Measurements from ENCODE around the gene AMY1A. TPM values are rescaled to one million over a fixed set of nuclear protein-coding genes. Genes with fewer than 3 reads are reported as not detected.
"Not testable (repeated sequence)": the region's sequence is repeated elsewhere in the genome, so short reads cannot be mapped to it uniquely, and the experiment has no call there.

Gene AMY1A
- not detected for total RNA-seq

DNA sequence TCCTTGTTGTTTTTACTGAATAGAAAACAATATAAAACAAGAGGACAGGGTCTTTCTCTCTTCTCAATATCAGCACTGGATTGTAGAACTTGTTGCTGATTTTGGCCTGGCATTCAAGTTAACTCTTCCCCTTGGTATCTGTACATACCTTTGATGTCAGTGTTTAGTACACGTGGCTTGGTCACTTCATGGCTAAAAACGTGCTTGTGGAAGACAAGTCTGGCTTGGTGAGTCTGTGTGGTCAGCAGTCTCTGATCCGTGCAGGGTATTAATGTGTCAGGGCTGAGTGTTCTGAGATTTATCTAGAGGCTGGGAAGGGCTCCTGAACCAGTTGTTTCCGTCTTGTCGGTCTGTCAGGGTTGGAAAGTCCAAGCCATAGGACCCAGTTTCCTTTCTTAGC, at the start of gene AMY1A:
Gene AMY1A, plus strand, starts transcription at position 301 of the 400 bp plus-strand sequence. CDS start 571 bp downstream, outside the sequence.
- H3K4me1 ChIP-seq, H3K36me3 ChIP-seq, H3K27me3 ChIP-seq, H3K27ac ChIP-seq, H3K4me3 ChIP-seq, ATAC-seq, H3K9me3 ChIP-seq: not testable (repeated sequence)
- no CpG with 5 or more reads among the region's 5 CpGs for WGBS, 2 donors (ENCODE audit: low coverage in 1 of 2)

DNA sequence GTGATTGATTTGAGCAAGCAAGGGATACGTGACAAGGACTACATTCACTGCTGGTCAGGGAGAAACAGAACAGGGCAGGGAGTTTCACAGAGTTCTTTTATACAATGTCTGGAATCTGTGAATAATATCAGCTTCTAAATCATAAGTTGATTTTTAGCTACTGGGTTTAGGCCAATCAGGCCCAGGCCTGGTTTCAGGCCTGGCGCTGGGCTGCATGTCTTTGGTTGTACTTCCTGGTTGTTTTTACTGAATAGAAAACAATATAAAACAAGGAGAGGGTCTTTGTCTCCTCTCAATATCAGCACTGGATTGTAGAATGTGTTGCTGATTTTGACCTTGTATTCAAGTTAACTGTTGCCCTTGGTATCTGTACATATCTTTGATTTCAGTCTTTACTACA, 39.2 kb upstream of the AMY1A start:
- Histone ChIP-seq H3K27me3 (no peaks in the 10 kb centered on the region), H3K9me3 (no peaks in the 10 kb centered on the region), H3K4me3 (no peak overlapping the region), H3K36me3 (no peaks in the 10 kb centered on the region), H3K27ac (no peak overlapping the region), H3K4me1 (no peaks in the 10 kb centered on the region)
- no peak for ATAC-seq
- WGBS, 2 donors (ENCODE audit: low coverage in 1 of 2) = 70 to 83% methylated on average over 1 to 2 of the region's 2 CpGs
- TF ChIP-seq POLR2A (IDR thresholded peaks at IDR 0.05) (no peak), EP300 (IDR thresholded peaks at IDR 0.05) (no peak), POLR2AphosphoS5 (IDR thresholded peaks at IDR 0.05) (no peak)
- TF ChIP-seq, protein P1, sequence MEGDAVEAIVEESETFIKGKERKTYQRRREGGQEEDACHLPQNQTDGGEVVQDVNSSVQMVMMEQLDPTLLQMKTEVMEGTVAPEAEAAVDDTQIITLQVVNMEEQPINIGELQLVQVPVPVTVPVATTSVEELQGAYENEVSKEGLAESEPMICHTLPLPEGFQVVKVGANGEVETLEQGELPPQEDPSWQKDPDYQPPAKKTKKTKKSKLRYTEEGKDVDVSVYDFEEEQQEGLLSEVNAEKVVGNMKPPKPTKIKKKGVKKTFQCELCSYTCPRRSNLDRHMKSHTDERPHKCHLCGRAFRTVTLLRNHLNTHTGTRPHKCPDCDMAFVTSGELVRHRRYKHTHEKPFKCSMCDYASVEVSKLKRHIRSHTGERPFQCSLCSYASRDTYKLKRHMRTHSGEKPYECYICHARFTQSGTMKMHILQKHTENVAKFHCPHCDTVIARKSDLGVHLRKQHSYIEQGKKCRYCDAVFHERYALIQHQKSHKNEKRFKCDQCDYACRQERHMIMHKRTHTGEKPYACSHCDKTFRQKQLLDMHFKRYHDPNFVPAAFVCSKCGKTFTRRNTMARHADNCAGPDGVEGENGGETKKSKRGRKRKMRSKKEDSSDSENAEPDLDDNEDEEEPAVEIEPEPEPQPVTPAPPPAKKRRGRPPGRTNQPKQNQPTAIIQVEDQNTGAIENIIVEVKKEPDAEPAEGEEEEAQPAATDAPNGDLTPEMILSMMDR (IDR thresholded peaks at IDR 0.05) = no peak

DNA sequence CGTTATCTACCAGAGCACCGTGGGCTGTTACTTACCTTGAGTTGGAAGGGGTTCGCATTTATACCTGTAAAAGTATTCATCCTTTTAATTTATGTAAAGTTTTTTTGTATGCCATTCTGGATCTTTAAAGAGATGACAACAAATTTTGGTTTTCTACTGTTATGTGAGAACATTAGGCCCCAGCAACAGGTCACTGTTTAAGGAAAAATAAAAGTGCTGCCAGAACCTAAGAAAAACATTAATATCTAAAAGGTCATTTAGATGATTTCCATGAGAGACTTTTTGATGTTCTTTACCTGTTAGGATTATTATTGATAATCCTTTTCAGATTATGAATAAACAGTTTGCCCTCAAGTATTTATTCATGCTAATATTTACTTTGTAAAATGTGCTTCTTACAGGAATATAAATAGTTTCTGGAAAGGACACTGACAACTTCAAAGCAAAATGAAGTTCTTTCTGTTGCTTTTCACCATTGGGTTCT, 38.5 kb upstream of the AMY1A start, which contains the start of gene AMY2A:
Gene AMY2A, plus strand, starts transcription at position 434 of the 484 bp plus-strand sequence. Its CDS starts 14 bp downstream, at position 448.
- H3K4me3 ChIP-seq, H3K27ac ChIP-seq, ATAC-seq, H3K9me3 ChIP-seq, H3K4me1 ChIP-seq, H3K27me3 ChIP-seq, H3K36me3 ChIP-seq: not testable (repeated sequence)
- WGBS, 2 donors (ENCODE audit: low coverage in 1 of 2) = 94% methylated on average over 3 of the region's 3 CpGs; no CpG with 5 or more reads in 1 of the 2 donors

DNA sequence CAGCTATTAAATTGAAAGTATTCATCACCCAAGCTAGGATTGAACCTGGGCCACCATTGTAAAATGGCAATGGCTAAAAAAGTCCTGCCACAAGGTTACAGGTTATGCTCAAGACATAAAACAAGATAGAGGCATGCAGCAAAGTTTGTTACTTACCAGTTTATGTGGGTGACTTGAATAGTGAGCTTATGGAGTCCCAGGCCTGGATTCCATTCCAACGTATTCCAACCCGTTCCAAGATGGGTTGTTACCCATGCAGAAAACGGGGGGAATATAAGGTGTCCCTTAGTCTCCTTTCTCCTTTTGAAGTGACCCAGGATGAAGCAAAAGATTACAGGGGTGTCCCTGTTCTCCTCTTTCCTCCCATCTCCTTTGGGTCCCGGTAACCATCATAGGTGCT, 28.1 kb upstream of the AMY1A start:
- not testable (repeated sequence) for H3K36me3 ChIP-seq, H3K27ac ChIP-seq, H3K4me1 ChIP-seq, H3K9me3 ChIP-seq, H3K27me3 ChIP-seq, H3K4me3 ChIP-seq, ATAC-seq
- 76% methylated on average over 3 of the region's 4 CpGs; no CpG with 5 or more reads in 1 of the 2 donors for WGBS, 2 donors (ENCODE audit: low coverage in 1 of 2)

DNA sequence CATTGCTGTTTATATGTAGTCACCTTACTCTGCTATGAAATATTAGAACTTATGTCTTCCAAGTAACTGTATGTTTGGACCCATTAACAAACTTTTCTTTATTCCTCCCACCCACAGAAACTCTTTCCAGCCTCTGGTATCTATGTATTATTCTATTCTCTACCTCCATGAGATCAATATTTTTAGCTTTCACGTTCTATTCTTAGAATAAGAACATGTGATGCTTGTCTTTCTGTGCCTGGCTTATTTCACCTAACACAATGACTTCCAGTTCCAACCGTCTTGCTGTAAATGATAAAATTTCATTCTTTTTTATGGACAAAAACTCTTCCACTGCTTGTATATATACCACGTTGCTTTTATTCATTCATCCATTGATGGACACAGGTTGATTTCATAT, 14.4 kb upstream of the AMY1A start:
- H3K9me3 ChIP-seq, ATAC-seq, H3K4me3 ChIP-seq, H3K27ac ChIP-seq, H3K36me3 ChIP-seq, H3K27me3 ChIP-seq, H3K4me1 ChIP-seq: not testable (repeated sequence)
- WGBS, 2 donors (ENCODE audit: low coverage in 1 of 2) = no CpG with 5 or more reads among the region's 3 CpGs

DNA sequence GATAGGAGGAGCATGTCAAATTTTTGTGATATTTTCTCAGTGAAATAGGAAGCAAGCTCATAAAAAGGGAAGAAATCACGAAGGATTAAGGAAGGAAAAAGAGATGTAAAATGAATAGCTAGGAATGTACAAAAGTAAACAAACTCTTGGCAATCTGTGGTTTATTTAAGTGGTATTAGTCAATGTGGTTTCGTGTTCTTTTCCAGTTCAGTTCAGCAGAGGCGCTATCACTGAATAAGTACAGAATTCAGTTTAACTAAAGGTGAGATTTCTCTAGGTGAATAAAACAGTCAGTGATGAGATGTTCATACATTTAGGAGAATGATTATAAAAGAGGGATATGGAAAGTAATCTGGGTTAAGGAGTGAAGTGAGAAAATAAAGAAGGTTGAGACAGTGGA, 11.7 kb upstream of the AMY1A start:
- H3K4me3 ChIP-seq, H3K9me3 ChIP-seq, H3K27me3 ChIP-seq, ATAC-seq, H3K4me1 ChIP-seq, H3K36me3 ChIP-seq, H3K27ac ChIP-seq: not testable (repeated sequence)
- no CpG with 5 or more reads among the region's 3 CpGs for WGBS, 2 donors (ENCODE audit: low coverage in 1 of 2)

DNA sequence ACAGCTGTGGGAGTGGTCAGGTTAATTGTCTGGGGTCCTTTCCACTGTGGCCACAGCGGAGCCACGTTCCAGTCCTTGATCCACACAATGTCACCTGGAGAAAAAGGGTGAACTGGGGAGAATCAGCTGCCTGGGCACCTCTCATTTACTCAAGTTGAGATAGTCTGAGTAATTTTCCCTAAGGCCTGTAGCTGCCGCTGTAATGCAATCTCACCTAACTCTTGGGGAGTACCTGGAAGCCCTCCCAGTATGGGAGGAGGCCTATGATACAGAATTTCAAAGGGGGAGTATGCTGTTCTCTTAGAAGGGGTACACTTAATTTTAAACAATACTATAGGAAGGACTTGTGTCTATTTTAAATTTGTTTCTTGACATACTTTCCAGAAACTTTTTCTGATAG, 5.3 kb upstream of the AMY1A start:
- WGBS, 2 donors (ENCODE audit: low coverage in 1 of 2) = no CpG with 5 or more reads among the region's 3 CpGs
- H3K27ac ChIP-seq, H3K9me3 ChIP-seq, H3K27me3 ChIP-seq, ATAC-seq, H3K36me3 ChIP-seq, H3K4me3 ChIP-seq, H3K4me1 ChIP-seq: not testable (repeated sequence)

DNA sequence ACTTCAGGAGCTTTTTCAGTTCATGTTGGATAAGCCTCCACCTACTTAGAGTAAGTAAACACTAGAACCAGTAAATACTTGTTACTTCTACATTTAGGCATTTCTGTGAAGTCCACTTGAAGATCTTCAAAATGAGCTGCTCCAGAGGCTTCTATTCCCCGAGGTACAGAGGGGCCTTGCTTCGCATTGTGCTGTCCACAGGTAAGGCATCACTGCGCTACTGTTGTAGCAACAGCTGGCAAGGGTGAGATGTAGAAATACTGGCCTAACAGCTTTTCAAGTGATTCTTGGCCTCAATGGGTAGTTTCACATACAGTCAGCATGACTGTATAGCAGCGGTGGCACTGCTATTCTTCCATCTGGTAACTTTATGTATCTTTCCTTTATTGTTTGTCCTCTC, 4.7 kb upstream of the AMY1A start:
- H3K27me3 ChIP-seq, ATAC-seq, H3K36me3 ChIP-seq, H3K27ac ChIP-seq, H3K4me1 ChIP-seq, H3K9me3 ChIP-seq, H3K4me3 ChIP-seq: not testable (repeated sequence)
- WGBS, 2 donors (ENCODE audit: low coverage in 1 of 2) = no CpG with 5 or more reads among the region's 4 CpGs

DNA sequence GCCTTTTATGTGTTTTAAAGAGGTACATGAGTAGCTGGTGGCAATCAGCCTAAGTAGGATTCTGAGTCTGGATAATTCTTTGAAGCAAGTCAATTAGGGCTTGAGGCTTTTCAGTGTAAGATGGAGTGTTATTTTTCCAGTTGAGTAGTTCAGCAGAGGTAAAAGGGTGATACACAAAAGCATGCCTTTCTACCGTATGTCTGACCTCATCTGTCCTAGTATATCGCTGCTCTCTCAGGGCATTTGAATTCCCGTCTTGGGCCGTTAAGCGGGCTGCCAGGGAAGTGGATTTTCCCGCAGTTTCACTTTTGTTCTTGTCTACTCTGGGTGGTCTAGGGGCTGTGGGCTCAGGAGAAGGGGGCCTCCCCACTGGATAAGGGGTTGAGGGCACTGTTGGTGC, 1.4 kb upstream of the AMY1A start:
- H3K27me3 ChIP-seq, ATAC-seq, H3K36me3 ChIP-seq, H3K27ac ChIP-seq, H3K9me3 ChIP-seq, H3K4me3 ChIP-seq, H3K4me1 ChIP-seq: not testable (repeated sequence)
- no CpG with 5 or more reads among the region's 6 CpGs for WGBS, 2 donors (ENCODE audit: low coverage in 1 of 2)

DNA sequence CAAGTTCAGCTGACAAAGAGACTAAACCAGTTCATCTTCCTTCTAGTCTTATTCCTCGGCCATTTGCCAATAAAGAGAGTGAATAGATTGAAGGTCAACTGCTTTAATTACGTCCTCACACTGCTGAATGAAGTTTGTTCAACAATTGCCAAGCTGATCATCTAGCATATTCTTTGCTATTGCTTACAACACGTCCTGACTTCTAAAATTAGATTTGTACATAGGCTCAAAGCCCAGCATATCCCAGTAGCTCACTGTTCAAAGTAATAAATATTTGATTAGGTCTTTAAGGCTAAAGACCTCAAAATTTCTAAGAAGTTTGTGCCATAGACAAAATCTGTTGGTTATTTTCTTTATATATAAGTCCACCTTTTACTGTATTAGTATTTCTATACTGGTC, 20.8 kb downstream of the AMY1A start:
- H3K4me1 ChIP-seq, H3K36me3 ChIP-seq, H3K27ac ChIP-seq, H3K27me3 ChIP-seq, H3K9me3 ChIP-seq, H3K4me3 ChIP-seq, ATAC-seq: not testable (repeated sequence)
- no CpG with 5 or more reads among the region's 3 CpGs for WGBS, 2 donors (ENCODE audit: low coverage in 1 of 2)

DNA sequence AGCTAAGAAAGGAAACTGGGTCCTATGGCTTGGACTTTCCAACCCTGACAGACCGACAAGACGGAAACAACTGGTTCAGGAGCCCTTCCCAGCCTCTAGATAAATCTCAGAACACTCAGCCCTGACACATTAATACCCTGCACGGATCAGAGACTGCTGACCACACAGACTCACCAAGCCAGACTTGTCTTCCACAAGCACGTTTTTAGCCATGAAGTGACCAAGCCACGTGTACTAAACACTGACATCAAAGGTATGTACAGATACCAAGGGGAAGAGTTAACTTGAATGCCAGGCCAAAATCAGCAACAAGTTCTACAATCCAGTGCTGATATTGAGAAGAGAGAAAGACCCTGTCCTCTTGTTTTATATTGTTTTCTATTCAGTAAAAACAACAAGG, 40.5 kb downstream of the AMY1A start, which contains the start of gene AMY1B:
Gene AMY1B, minus strand, starts transcription at position 101 of the 400 bp plus-strand sequence. CDS start 571 bp downstream, outside the sequence.
- no CpG with 5 or more reads among the region's 5 CpGs for WGBS, 2 donors (ENCODE audit: low coverage in 1 of 2)
- not testable (repeated sequence) for H3K36me3 ChIP-seq, H3K4me3 ChIP-seq, H3K27me3 ChIP-seq, H3K9me3 ChIP-seq, ATAC-seq, H3K27ac ChIP-seq, H3K4me1 ChIP-seq

DNA sequence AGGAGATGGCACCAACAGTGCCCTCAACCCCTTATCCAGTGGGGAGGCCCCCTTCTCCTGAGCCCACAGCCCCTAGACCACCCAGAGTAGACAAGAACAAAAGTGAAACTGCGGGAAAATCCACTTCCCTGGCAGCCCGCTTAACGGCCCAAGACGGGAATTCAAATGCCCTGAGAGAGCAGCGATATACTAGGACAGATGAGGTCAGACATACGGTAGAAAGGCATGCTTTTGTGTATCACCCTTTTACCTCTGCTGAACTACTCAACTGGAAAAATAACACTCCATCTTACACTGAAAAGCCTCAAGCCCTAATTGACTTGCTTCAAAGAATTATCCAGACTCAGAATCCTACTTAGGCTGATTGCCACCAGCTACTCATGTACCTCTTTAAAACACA, 41.9 kb downstream of the AMY1A start:
- WGBS, 2 donors (ENCODE audit: low coverage in 1 of 2) = no CpG with 5 or more reads among the region's 6 CpGs
- not testable (repeated sequence) for H3K9me3 ChIP-seq, H3K4me3 ChIP-seq, H3K4me1 ChIP-seq, ATAC-seq, H3K27ac ChIP-seq, H3K36me3 ChIP-seq, H3K27me3 ChIP-seq

DNA sequence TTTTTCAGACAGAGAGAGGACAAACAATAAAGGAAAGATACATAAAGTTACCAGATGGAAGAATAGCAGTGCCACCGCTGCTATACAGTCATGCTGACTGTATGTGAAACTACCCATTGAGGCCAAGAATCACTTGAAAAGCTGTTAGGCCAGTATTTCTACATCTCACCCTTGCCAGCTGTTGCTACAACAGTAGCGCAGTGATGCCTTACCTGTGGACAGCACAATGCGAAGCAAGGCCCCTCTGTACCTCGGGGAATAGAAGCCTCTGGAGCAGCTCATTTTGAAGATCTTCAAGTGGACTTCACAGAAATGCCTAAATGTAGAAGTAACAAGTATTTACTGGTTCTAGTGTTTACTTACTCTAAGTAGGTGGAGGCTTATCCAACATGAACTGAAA, 45.1 kb downstream of the AMY1A start:
- not testable (repeated sequence) for H3K9me3 ChIP-seq, H3K4me1 ChIP-seq, ATAC-seq, H3K27me3 ChIP-seq, H3K36me3 ChIP-seq, H3K27ac ChIP-seq, H3K4me3 ChIP-seq
- no CpG with 5 or more reads among the region's 4 CpGs for WGBS, 2 donors (ENCODE audit: low coverage in 1 of 2)

All from gastroesophageal sphincter (tissue), 4 donors.